Muscle of leg (tissue), 11 donors: Measurements from ENCODE around the gene GNG5. TPM values are rescaled to one million over a fixed set of nuclear protein-coding genes. Genes with fewer than 3 reads are reported as not detected.

Experiments used
- DNase-seq: peaks from one replicate; pipeline ENCODE4 v3.0.0; 2013
- H3K27ac ChIP-seq: one replicate; pipeline ENCODE4 v1.5.1; 2013; ENCODE audit warnings: mild to moderate bottlenecking, low read length, control low read depth
- H3K27me3 ChIP-seq: one replicate; pipeline ENCODE4 v1.6.1; 2013; ENCODE audit warnings: low read length; ENCODE audit not compliant: control insufficient read depth, insufficient read depth
- H3K36me3 ChIP-seq: one replicate; pipeline ENCODE4 v1.6.1; 2013; ENCODE audit warnings: low read length; ENCODE audit not compliant: control insufficient read depth, insufficient read depth
- H3K4me1 ChIP-seq: one replicate; pipeline ENCODE4 v1.6.1; 2013; ENCODE audit warnings: low read length; ENCODE audit not compliant: control insufficient read depth, insufficient read depth
- H3K4me3 ChIP-seq: one replicate; pipeline ENCODE4 v1.5.1; 2013; ENCODE audit warnings: low read length, control low read depth
- H3K9me3 ChIP-seq: replicated peaks from 2 replicates; pipeline ENCODE4 v1.6.1; 2013; ENCODE audit warnings: low read depth, low read length; ENCODE audit not compliant: control insufficient read depth
- WGBS: methylation state at CpG from one replicate; pipeline ENCODE4 v1.1.5; 2013; ENCODE audit warnings: missing lambda C conversion rate; ENCODE audit not compliant: insufficient coverage; 5-methylcytosine and 5-hydroxymethylcytosine counted together
- polyA plus RNA-seq, 8 donors: library from polyadenylated mRNA; unstranded; fragments of 120-200 nt; gene quantifications; one replicate each; pipeline versions ENCODE4 v1.2.1 to v1.2.3, GENCODE V29; 2013; ENCODE audit warnings: inconsistent platforms in 1 of 8, low replicate concordance in 1 of 8; ENCODE audit not compliant: insufficient read length in 8 of 8, insufficient read depth in 1 of 8
- total RNA-seq: library from RNA; stranded (reverse); fragments of 120-200 nt; gene quantifications from one replicate; pipeline ENCODE4 v1.2.4, GENCODE V29; 2013

Gene GNG5
- total and polyA plus RNA-seq, 9 donors = 47.3 to 194 (median 177) TPM

DNA sequence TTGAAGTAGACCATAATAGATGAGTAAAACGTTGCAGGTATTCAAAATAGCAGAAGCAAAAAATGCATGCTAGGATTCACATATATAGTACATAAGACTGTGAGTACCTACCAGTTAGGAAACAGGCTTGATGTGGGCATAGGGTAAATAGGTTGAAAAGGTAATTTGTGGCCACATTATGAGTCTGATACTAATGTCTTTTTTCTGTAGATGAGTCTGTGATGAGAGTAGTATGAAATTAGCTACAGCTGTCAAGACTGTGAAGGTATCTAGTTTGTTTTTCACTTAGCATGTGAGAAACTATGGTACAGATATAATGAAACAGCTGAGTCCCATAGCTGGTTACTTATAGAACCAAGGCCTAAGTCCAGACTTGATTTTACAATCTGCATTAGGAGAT lies 12.6 kb downstream of the GNG5 start:
- H3K27ac ChIP-seq = no peak overlapping the region
- no CpG with 5 or more reads among the region's 1 CpG for WGBS
- no peaks in the 10 kb centered on the region for H3K4me1 ChIP-seq
- peaks cover 36% of the 10 kb centered on the region for H3K36me3 ChIP-seq
- H3K27me3 ChIP-seq = no peaks in the 10 kb centered on the region
- H3K9me3 ChIP-seq = no peaks in the 10 kb centered on the region
- DNase-seq = no peak
- no peak overlapping the region for H3K4me3 ChIP-seq

DNA sequence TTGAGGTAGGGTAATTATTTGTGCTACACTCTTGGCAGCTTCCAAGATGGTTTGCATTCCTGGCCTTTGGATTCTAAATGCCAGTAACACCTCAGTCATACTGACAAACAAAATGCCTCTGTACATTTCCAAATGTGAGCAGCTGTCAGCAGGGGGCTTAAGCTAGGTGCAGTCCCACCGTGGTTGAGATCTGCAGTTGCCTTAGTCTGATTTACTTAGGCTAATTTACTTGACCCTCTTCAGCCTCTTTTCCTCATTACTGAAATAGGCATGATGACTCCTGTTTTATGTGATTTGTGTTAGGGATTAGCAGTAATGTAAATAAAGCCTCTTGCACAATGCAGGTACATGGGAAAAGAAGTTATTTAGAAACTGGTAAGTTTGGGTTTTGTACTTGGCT lies 13.7 kb downstream of the GNG5 start:
- H3K36me3 ChIP-seq = peaks cover 33% of the 10 kb centered on the region
- H3K9me3 ChIP-seq = no peaks in the 10 kb centered on the region
- H3K4me3 ChIP-seq = no peak overlapping the region
- no peak for DNase-seq
- H3K27me3 ChIP-seq = no peaks in the 10 kb centered on the region
- H3K27ac ChIP-seq = no peak overlapping the region
- no peaks in the 10 kb centered on the region for H3K4me1 ChIP-seq
- no CpG with 5 or more reads among the region's 1 CpG for WGBS

DNA sequence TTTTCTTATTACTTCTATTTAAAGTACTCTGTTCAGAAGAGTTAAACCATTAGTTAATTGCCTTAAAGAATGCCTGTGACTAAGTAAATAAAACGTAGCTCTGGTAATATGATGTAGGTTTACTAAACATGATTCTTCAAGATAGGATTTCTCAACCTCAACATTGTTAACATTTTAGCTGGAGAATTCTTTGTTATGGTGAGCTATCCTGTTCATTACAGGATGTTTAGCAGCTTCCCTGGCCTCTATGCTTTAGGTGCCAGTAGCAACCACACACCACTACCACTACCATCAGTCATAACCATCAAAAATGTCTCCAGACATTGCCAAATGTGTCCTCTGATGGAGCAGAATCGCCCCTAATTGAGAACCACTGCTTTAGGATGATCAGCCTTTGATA lies 16.6 kb downstream of the GNG5 start:
- no peak for DNase-seq
- Histone ChIP-seq H3K36me3 (peaks cover 27% of the 10 kb centered on the region), H3K9me3 (no peaks in the 10 kb centered on the region), H3K27me3 (no peaks in the 10 kb centered on the region), H3K4me1 (no peaks in the 10 kb centered on the region), H3K4me3 (no peak overlapping the region), H3K27ac (no peak overlapping the region)
- WGBS = no CpG with 5 or more reads among the region's 2 CpGs

DNA sequence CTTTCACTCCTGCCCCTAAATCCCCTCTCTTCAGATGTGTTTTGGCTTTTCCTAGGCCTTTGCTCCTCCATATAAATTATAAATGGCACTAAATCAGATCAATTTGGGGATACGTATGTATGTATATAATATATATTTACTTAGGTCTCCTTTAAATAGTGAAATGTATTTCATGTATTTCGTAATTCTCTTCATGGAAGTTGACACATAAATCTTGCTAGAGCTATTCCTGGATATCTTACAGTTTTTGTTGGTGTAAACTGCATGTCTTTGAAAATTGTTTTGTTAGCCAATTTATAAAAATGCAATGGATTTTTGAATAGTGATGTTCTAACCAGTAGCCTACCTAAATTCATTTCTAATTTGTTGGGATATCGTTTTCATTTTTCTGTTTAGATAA lies 18.3 kb downstream of the GNG5 start:
- WGBS = no CpG with 5 or more reads among the region's 3 CpGs
- H3K4me1 ChIP-seq = no peaks in the 10 kb centered on the region

DNA sequence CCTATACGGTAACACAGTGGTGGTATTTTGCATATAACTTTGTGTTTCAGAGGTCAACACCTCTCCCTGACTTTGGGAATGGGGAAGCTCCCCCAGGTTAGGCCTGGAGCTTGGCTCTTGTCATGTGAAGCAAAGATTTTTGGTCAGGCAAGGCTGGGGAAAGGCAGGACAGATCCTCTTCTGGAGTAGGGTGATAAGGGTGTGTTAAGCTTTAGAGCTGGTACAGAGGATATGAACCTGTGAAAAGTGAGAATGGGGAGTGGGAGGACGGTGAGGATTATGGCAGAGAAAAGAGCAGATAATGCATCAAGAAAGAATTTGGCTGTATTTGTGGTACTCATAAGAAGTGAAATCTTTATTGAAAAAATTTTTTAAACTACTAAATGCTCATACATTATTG lies 25.1 kb downstream of the GNG5 start:
- Histone ChIP-seq H3K27ac (no peak overlapping the region), H3K27me3 (peaks cover 9% of the 10 kb centered on the region), H3K9me3 (peaks cover 8% of the 10 kb centered on the region), H3K4me1 (peaks cover 9% of the 10 kb centered on the region), H3K4me3 (no peak overlapping the region), H3K36me3 (peaks cover 9% of the 10 kb centered on the region)
- no peak for DNase-seq
- no CpG with 5 or more reads among the region's 2 CpGs for WGBS

More for the DNA sequence above, 18.3 kb downstream of the GNG5 start:
- no peak overlapping the region for H3K4me3 ChIP-seq
- peaks cover 23% of the 10 kb centered on the region for H3K36me3 ChIP-seq
- no peak overlapping the region for H3K27ac ChIP-seq
- no peak for DNase-seq
- H3K9me3 ChIP-seq = no peaks in the 10 kb centered on the region
- no peaks in the 10 kb centered on the region for H3K27me3 ChIP-seq

DNA sequence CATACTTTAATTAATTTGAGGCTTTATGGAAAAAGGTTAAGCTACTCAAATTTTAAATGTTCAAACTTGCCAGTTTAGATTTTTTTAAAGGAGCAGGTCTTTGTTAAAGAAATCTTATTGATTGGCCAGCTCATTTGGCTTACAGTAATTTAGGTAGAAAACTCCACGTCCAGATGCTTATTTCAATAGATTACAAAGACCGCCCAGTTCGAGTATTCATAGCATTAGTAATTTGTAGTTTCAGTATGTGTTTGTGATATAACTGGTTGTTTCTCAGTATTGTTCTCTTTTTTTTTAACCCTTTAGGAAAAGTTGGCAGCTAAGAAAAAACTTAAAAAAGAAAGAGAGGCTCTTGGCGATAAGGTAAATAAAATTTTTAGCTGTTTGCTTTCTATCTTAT lies 25.7 kb downstream of the GNG5 start:
- DNase-seq = no peak
- peaks cover 10% of the 10 kb centered on the region for H3K27me3 ChIP-seq
- no peak overlapping the region for H3K27ac ChIP-seq
- peaks cover 8% of the 10 kb centered on the region for H3K9me3 ChIP-seq
- no peak overlapping the region for H3K4me3 ChIP-seq
- H3K36me3 ChIP-seq = peaks cover 7% of the 10 kb centered on the region
- H3K4me1 ChIP-seq = peaks cover 9% of the 10 kb centered on the region
- no CpG with 5 or more reads among the region's 4 CpGs for WGBS

DNA sequence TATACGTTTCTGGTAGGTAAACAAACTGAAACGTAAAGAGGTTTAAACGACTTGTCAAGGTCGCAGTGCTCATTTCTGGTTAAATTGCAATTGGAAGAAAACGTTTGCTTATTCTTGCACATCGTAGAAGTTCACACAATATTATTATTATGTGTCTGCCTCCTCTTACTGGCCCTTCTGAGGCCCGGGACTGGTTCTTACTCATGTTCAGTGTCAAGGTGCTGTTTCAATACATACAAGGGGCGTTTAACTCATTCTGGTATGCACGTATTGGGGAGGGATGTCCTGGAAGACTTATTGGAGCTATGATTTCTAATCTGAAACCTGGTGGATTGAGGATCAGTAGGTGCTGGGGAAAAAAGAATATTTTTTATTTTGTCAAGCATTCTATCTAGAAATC lies 26.4 kb downstream of the GNG5 start:
- DNase-seq = no peak
- H3K27ac ChIP-seq = peak overlapping the region; percentile 98
- H3K4me3 ChIP-seq = peak overlapping the region; percentile 93
- peaks cover 9% of the 10 kb centered on the region for H3K4me1 ChIP-seq
- peaks cover 8% of the 10 kb centered on the region for H3K9me3 ChIP-seq
- peaks cover 4% of the 10 kb centered on the region for H3K36me3 ChIP-seq
- WGBS = 0% methylated on average over 1 of the region's 9 CpGs
- H3K27me3 ChIP-seq = peaks cover 10% of the 10 kb centered on the region

DNA sequence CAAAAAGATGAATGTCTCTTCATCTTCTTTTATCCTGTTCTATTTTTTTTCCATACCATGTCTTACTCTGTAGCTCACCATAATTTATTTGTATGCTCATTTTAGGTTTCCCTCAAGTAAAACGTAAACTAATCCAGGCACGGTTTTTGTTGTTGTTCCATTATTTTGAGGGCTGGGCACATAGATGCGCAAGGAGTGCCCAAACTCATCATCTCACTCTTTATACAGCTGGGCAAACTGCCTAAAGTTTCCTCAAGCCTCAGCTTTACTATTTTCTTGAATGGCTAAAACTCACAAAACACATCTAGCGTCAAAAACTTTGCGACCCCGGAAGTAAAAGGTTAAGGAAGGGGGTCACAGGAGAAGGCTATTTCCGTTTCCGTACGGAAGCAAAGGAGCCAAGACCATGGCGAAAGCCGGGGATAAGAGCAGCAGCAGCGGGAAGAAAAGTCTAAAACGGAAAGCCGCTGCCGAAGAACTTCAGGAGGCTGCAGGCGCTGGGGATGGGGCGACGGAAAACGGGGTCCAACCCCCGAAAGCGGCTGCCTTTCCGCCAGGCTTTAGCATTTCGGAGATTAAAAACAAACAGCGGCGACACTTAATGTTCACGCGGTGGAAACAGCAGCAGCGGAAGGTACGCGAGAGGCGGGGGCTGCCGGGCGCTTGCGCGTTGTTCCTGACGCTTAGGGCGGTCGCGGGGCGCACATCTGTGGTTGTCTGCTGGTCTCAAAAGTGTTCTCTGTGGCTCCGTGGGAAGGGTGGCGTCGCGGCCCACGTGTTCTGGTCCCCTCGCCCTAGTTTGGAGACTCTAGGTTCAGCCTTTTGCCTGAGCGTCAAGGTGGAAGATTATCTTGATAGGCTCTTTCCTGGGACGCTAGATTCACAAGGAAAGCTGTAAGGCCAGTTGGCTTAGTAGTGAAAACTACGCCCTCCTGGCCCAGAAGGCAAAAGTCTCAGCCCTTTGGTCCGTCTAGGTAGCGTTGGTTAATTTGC lies 27.2 kb downstream of the GNG5 start, which contains the start of gene RPF1:
Gene RPF1 (plus strand): TSS at position 391 of the 993 bp plus-strand sequence. CDS start 16 bp downstream, at position 407.
- under 1% methylated on average over 37 of the region's 51 CpGs for WGBS
- H3K4me1 ChIP-seq = peaks cover 9% of the 10 kb centered on the region
- peaks cover 8% of the 10 kb centered on the region for H3K9me3 ChIP-seq
- peak within 1 kb of the TSS; percentile 98 for H3K27ac ChIP-seq
- peaks cover 4% of the 10 kb centered on the region for H3K36me3 ChIP-seq
- DNase-seq = peak; percentile 95
- peaks cover 10% of the 10 kb centered on the region for H3K27me3 ChIP-seq
- peak within 1 kb of the TSS; percentile 93 for H3K4me3 ChIP-seq

DNA sequence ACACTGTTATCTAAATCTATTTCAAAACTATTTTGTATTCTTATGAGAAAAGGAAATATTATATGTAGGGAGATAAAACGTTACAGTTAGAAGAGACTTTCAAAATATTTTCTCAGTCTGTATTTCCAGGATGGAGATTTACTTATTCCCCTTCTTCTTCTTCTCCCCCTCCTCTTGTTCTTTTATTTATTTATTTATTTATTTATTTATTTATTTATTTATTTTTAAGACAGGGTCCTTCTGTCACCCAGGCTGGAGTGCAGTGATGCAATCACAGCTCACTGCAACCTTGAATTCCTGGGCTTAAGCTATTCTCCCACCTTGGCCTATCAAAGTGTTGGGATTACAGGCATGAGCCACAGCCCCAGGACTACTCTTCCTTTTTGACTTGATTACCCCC lies 30.2 kb downstream of the GNG5 start:
- H3K4me1 ChIP-seq = peaks cover 7% of the 10 kb centered on the region
- H3K9me3 ChIP-seq = peaks cover 8% of the 10 kb centered on the region
- WGBS = no CpG with 5 or more reads among the region's 1 CpG
- DNase-seq = no peak
- H3K36me3 ChIP-seq = peaks cover 2% of the 10 kb centered on the region
- no peak overlapping the region for H3K27ac ChIP-seq
- no peak overlapping the region for H3K4me3 ChIP-seq
- peaks cover 20% of the 10 kb centered on the region for H3K27me3 ChIP-seq

DNA sequence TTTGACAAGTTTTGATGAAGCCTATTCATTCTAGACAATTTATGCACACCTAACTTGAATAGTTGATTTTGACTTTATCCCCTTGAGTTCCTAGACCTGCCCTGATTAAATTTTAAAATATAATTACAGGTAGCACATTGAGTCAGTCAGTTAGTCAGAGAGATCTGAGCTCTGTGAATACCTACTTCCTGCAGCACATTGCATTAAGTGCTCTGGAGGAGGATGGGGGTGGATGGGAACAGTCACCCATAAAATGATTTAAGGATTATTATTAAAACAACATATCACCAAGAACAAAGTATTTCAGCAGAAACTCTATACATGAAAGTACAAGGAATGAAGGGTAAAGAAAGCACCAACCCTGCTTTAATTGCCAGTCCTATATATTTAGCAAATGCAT lies 39.1 kb downstream of the GNG5 start:
- Histone ChIP-seq H3K27ac (no peak overlapping the region), H3K4me3 (no peak overlapping the region), H3K27me3 (peaks cover 11% of the 10 kb centered on the region), H3K36me3 (no peaks in the 10 kb centered on the region), H3K4me1 (no peaks in the 10 kb centered on the region), H3K9me3 (no peaks in the 10 kb centered on the region)
- no peak for DNase-seq
